SK-N-SH treated with all-trans-retinoic acid at 6 μM for 48 hours (cell line): Measurements from ENCODE around the gene AGTR1.

Experiments used
- ATAC-seq: fragments of 200-7000 bp; cut with Tn5 transposase; 3 replicates; pipeline ENCODE4 v1.9.1; 2020; ENCODE audit warnings: mild to moderate bottlenecking, moderate library complexity
- ARNTL ChIP-seq: fragments of 450-650 bp; formaldehyde crosslinking; IDR thresholded peaks from 2 replicates; pipeline ENCODE4 v1.5.0; 2020; ENCODE audit warnings: low read depth, mild to moderate bottlenecking, moderate library complexity, borderline replicate concordance
- BACH2 ChIP-seq: fragments of 250-450 bp; sonication (Bioruptor Pico); IDR thresholded peaks from 2 replicates; pipeline ENCODE4 v1.9.0; 2021; ENCODE audit warnings: mild to moderate bottlenecking, borderline replicate concordance
- CSDC2 ChIP-seq: fragments of 250-450 bp; sonication (Bioruptor Pico); IDR thresholded peaks from 2 replicates; pipeline ENCODE4 v1.5.0; 2020; ENCODE audit warnings: mild to moderate bottlenecking, moderate library complexity
- ESRRG ChIP-seq: fragments of 250-450 bp; sonication (Bioruptor Pico); IDR thresholded peaks from 2 replicates; pipeline ENCODE4 v1.6.1; 2021; ENCODE audit warnings: mild to moderate bottlenecking
- ISL1 ChIP-seq: fragments of 250-450 bp; sonication (Bioruptor Pico); IDR thresholded peaks from 2 replicates; pipeline ENCODE4 v2.1.2; 2022; ENCODE audit warnings: mild to moderate bottlenecking, moderate library complexity
- OSR1 ChIP-seq: fragments of 250-450 bp; sonication (Bioruptor Pico); IDR thresholded peaks from 2 replicates; pipeline ENCODE4 v1.8.0; 2022; ENCODE audit warnings: moderate library complexity, mild to moderate bottlenecking, inconsistent platforms
- PPARA ChIP-seq: fragments of 250-450 bp; sonication (Bioruptor Pico); IDR thresholded peaks from 2 replicates; pipeline ENCODE4 v1.5.0; 2020; ENCODE audit warnings: mild to moderate bottlenecking, borderline replicate concordance
- RARB ChIP-seq: fragments of 250-450 bp; sonication (Bioruptor Pico); IDR thresholded peaks from 2 replicates; pipeline ENCODE4 v1.8.0; 2021; ENCODE audit warnings: mild to moderate bottlenecking, moderate library complexity
- SNAI2 ChIP-seq: fragments of 250-450 bp; sonication (Bioruptor Pico); IDR thresholded peaks from 2 replicates; pipeline ENCODE4 v1.5.0; 2020; ENCODE audit warnings: mild to moderate bottlenecking, moderate library complexity
- TCF4 ChIP-seq: fragments of 250-450 bp; sonication (Bioruptor Pico); IDR thresholded peaks from 2 replicates; pipeline ENCODE4 v1.8.0; 2021; ENCODE audit warnings: mild to moderate bottlenecking, moderate library complexity, borderline replicate concordance
- TOX ChIP-seq: fragments of 250-450 bp; sonication (Bioruptor Pico); IDR thresholded peaks from 2 replicates; pipeline ENCODE4 v1.8.0; 2021; ENCODE audit warnings: mild to moderate bottlenecking, moderate library complexity, borderline replicate concordance
- ZC3H10 ChIP-seq: fragments of 250-450 bp; sonication (Bioruptor Pico); IDR thresholded peaks from 2 replicates; pipeline ENCODE4 v1.5.1; 2021; ENCODE audit warnings: mild to moderate bottlenecking, moderate library complexity
- ZFP3 ChIP-seq: fragments of 250-450 bp; sonication (Bioruptor Pico); IDR thresholded peaks from 2 replicates; pipeline ENCODE4 v1.5.0; 2020; ENCODE audit warnings: mild to moderate bottlenecking, moderate library complexity
- ZNF565 ChIP-seq: fragments of 450-650 bp; formaldehyde crosslinking; conservative IDR thresholded peaks from 2 replicates; pipeline ENCODE4 v1.5.0; 2020; ENCODE audit warnings: low read depth, mild to moderate bottlenecking, moderate library complexity
- ZNF70 ChIP-seq: fragments of 450-650 bp; formaldehyde crosslinking; IDR thresholded peaks from 2 replicates; pipeline ENCODE4 v1.5.0; 2020; ENCODE audit warnings: mild to moderate bottlenecking, moderate library complexity
- ZNF8 ChIP-seq: fragments of 450-650 bp; formaldehyde crosslinking; IDR thresholded peaks from 2 replicates; pipeline ENCODE4 v1.5.0; 2020; ENCODE audit warnings: mild to moderate bottlenecking, moderate library complexity
- TF ChIP-seq, protein P1 (sequence below): fragments of 250-450 bp; sonication (Bioruptor Pico); IDR thresholded peaks from 2 replicates; pipeline ENCODE4 v1.8.0; 2020; ENCODE audit warnings: mild to moderate bottlenecking, moderate library complexity, borderline replicate concordance
- TF ChIP-seq, protein P2 (sequence below): fragments of 250-450 bp; sonication (Bioruptor Pico); IDR thresholded peaks from 2 replicates; pipeline ENCODE4 v1.5.1; 2020; ENCODE audit warnings: low read depth, mild to moderate bottlenecking, moderate library complexity
- TF ChIP-seq, protein P3 (sequence below): fragments of 250-450 bp; sonication (Bioruptor Pico); IDR thresholded peaks from 2 replicates; pipeline ENCODE4 v1.5.1; 2021; ENCODE audit warnings: mild to moderate bottlenecking, moderate library complexity
- TF ChIP-seq, protein P4 (sequence below): fragments of 250-450 bp; sonication (Bioruptor Pico); IDR thresholded peaks from 2 replicates; pipeline ENCODE4 v1.5.0; 2020; ENCODE audit warnings: mild to moderate bottlenecking, moderate library complexity

AGTR1 gene

DNA sequence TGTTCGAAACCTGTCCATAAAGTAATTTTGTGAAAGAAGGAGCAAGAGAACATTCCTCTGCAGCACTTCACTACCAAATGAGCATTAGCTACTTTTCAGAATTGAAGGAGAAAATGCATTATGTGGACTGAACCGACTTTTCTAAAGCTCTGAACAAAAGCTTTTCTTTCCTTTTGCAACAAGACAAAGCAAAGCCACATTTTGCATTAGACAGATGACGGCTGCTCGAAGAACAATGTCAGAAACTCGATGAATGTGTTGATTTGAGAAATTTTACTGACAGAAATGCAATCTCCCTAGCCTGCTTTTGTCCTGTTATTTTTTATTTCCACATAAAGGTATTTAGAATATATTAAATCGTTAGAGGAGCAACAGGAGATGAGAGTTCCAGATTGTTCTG lies 44.4 kb downstream of the AGTR1 start:
- no peak for ATAC-seq
- TF ChIP-seq ZC3H10 (CRISPR knock-in tag) (no peak), RARB (CRISPR knock-in tag) (no peak), SNAI2 (CRISPR knock-in tag) (no peak), PPARA (CRISPR knock-in tag) (no peak), ZNF8 (no peak), TOX (no peak), CSDC2 (CRISPR knock-in tag) (no peak), ZFP3 (CRISPR knock-in tag) (no peak), ISL1 (no peak), ZNF70 (no peak), TCF4 (CRISPR knock-in tag) (no peak), ESRRG (CRISPR knock-in tag) (no peak), OSR1 (CRISPR knock-in tag) (no peak), BACH2 (CRISPR knock-in tag) (no peak), ARNTL (no peak), ZNF565 (no peak)
- TF ChIP-seq, protein P1, sequence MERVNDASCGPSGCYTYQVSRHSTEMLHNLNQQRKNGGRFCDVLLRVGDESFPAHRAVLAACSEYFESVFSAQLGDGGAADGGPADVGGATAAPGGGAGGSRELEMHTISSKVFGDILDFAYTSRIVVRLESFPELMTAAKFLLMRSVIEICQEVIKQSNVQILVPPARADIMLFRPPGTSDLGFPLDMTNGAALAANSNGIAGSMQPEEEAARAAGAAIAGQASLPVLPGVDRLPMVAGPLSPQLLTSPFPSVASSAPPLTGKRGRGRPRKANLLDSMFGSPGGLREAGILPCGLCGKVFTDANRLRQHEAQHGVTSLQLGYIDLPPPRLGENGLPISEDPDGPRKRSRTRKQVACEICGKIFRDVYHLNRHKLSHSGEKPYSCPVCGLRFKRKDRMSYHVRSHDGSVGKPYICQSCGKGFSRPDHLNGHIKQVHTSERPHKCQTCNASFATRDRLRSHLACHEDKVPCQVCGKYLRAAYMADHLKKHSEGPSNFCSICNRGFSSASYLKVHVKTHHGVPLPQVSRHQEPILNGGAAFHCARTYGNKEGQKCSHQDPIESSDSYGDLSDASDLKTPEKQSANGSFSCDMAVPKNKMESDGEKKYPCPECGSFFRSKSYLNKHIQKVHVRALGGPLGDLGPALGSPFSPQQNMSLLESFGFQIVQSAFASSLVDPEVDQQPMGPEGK, result no peak
- TF ChIP-seq, protein P2, sequence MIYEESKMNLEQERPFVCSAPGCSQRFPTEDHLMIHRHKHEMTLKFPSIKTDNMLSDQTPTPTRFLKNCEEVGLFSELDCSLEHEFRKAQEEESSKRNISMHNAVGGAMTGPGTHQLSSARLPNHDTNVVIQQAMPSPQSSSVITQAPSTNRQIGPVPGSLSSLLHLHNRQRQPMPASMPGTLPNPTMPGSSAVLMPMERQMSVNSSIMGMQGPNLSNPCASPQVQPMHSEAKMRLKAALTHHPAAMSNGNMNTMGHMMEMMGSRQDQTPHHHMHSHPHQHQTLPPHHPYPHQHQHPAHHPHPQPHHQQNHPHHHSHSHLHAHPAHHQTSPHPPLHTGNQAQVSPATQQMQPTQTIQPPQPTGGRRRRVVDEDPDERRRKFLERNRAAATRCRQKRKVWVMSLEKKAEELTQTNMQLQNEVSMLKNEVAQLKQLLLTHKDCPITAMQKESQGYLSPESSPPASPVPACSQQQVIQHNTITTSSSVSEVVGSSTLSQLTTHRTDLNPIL (CRISPR knock-in tag), result no peak
- TF ChIP-seq, protein P3, sequence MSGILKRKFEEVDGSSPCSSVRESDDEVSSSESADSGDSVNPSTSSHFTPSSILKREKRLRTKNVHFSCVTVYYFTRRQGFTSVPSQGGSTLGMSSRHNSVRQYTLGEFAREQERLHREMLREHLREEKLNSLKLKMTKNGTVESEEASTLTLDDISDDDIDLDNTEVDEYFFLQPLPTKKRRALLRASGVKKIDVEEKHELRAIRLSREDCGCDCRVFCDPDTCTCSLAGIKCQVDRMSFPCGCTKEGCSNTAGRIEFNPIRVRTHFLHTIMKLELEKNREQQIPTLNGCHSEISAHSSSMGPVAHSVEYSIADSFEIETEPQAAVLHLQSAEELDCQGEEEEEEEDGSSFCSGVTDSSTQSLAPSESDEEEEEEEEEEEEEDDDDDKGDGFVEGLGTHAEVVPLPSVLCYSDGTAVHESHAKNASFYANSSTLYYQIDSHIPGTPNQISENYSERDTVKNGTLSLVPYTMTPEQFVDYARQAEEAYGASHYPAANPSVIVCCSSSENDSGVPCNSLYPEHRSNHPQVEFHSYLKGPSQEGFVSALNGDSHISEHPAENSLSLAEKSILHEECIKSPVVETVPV (CRISPR knock-in tag), result no peak
- TF ChIP-seq, protein P4, sequence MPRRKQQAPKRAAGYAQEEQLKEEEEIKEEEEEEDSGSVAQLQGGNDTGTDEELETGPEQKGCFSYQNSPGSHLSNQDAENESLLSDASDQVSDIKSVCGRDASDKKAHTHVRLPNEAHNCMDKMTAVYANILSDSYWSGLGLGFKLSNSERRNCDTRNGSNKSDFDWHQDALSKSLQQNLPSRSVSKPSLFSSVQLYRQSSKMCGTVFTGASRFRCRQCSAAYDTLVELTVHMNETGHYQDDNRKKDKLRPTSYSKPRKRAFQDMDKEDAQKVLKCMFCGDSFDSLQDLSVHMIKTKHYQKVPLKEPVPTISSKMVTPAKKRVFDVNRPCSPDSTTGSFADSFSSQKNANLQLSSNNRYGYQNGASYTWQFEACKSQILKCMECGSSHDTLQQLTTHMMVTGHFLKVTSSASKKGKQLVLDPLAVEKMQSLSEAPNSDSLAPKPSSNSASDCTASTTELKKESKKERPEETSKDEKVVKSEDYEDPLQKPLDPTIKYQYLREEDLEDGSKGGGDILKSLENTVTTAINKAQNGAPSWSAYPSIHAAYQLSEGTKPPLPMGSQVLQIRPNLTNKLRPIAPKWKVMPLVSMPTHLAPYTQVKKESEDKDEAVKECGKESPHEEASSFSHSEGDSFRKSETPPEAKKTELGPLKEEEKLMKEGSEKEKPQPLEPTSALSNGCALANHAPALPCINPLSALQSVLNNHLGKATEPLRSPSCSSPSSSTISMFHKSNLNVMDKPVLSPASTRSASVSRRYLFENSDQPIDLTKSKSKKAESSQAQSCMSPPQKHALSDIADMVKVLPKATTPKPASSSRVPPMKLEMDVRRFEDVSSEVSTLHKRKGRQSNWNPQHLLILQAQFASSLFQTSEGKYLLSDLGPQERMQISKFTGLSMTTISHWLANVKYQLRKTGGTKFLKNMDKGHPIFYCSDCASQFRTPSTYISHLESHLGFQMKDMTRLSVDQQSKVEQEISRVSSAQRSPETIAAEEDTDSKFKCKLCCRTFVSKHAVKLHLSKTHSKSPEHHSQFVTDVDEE (CRISPR knock-in tag), result no peak

DNA sequence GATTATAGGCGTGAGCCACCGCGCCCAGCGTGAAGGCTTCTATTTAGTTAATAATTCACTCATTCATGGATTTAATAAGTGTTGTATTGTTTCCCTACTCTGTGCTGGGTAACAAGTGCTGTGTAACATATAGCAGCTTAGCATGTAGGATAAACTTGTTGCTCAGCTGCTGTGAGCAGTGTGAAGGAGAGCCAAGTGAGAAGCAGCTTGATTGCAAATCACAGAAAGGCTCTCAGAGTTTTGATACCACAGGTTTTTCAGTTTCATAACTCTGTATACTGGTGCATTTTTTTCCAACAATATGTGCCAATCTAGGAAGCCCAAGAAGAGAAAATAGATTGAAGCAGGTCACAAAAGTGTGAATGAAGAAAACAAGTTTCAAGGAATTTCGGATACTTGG lies 48.4 kb downstream of the AGTR1 start:
- no peak for ATAC-seq
- TF ChIP-seq ZNF565 (no peak), BACH2 (CRISPR knock-in tag) (no peak), ARNTL (no peak), ZNF8 (no peak), OSR1 (CRISPR knock-in tag) (no peak), ZFP3 (CRISPR knock-in tag) (no peak), TCF4 (CRISPR knock-in tag) (no peak), PPARA (CRISPR knock-in tag) (no peak), SNAI2 (CRISPR knock-in tag) (no peak)
- TF ChIP-seq, protein P4 (CRISPR knock-in tag), result no peak
- TF ChIP-seq, protein P1, result no peak
